DOHH2 (cell line): ENCODE measurements around the gene HSD17B3.

ENCODE experiments used
- EZH2phosphoT487 ChIP-seq: fragments of 200-600 bp; sonication (generic); IDR thresholded peaks from 2 replicates; pipeline ENCODE4 v1.6.1; 2017; ENCODE audit warnings: borderline replicate concordance, mild to moderate bottlenecking, antibody characterized with exemption, low read length, moderate library complexity, mixed read lengths
- TF ChIP-seq, protein P1 (sequence below): fragments of 200-600 bp; sonication (generic); IDR thresholded peaks from one replicate; pipeline ENCODE4 v1.5.1; 2014; ENCODE audit warnings: antibody characterized with exemption, mild to moderate bottlenecking, low read depth, low read length; ENCODE audit not compliant: poor library complexity, severe bottlenecking

DNA sequence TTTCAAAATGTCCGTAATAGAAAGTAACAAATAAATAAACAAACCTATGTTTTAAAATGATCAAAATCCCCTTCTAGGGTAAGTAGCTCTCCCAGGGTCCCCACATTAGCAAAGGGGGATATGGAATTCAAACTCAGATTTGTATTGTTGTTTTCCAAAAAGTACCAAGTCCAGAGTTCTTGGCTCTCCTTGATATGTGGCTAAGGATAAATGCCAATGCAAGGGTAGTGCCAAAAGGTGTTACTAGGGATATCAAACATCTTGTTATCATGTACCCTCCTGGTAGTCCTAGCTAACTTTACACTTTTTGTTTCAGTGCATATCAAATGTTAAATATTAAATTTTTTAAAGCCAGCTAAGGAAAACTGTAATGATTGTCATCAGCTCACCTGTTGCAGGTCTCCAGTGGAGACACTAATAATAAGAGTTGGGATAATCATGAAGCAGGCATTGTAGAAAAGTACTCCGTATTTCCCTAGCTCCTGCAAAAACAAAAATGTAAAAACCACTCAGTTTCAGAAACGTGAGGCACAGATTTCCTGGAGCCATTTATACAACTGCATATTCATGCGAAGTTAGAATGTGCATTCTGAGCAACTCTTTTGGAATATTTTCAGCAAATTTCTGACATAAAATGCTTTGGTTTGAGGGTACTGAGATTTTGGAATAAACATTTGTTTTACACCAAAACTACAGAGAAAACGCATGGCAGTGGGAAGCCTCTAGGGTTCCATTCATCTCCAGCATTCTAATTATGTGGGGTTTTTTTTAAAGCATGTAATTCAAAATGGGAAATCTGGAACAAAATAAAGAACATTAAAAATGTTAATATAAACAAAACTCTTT is 41.8 kb upstream of the HSD17B3 start:
- TF ChIP-seq EZH2phosphoT487 = no peak
- TF ChIP-seq, protein P1, sequence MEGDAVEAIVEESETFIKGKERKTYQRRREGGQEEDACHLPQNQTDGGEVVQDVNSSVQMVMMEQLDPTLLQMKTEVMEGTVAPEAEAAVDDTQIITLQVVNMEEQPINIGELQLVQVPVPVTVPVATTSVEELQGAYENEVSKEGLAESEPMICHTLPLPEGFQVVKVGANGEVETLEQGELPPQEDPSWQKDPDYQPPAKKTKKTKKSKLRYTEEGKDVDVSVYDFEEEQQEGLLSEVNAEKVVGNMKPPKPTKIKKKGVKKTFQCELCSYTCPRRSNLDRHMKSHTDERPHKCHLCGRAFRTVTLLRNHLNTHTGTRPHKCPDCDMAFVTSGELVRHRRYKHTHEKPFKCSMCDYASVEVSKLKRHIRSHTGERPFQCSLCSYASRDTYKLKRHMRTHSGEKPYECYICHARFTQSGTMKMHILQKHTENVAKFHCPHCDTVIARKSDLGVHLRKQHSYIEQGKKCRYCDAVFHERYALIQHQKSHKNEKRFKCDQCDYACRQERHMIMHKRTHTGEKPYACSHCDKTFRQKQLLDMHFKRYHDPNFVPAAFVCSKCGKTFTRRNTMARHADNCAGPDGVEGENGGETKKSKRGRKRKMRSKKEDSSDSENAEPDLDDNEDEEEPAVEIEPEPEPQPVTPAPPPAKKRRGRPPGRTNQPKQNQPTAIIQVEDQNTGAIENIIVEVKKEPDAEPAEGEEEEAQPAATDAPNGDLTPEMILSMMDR = no peak
